ENCODE measurements around the gene MAP1LC3B2. TPM values are rescaled to one million over a fixed set of nuclear protein-coding genes. Genes with fewer than 3 reads are reported as not detected.

The MAP1LC3B2 gene
- total RNA-seq, 1 donor: 1.1 TPM

- H4K20me1 ChIP-seq (ENCODE audit: insufficient read depth, low read length): no peaks in the 10 kb centered on the region
- TF ChIP-seq CTCF (IDR thresholded peaks at IDR 0.05; ENCODE audit: extremely low read depth, low read depth, low read length): peak; percentile 28
- peak overlapping the region; percentile 50 for H3K4me2 ChIP-seq (ENCODE audit: insufficient read depth, low read length)
- H3K27me3 ChIP-seq (ENCODE audit: insufficient read depth, low read length): no peaks in the 10 kb centered on the region
- H3K79me2 ChIP-seq (ENCODE audit: insufficient read depth, low read length): no peaks in the 10 kb centered on the region
- peak overlapping the region; percentile 82 for H3K27ac ChIP-seq (ENCODE audit: low read depth, low read length)
- H2AFZ ChIP-seq (ENCODE audit: low read length): no peak overlapping the region
- H3K4me1 ChIP-seq (ENCODE audit: insufficient read depth, low read length): peaks cover 51% of the 10 kb centered on the region
- H3K9me3 ChIP-seq (ENCODE audit: low read depth, low read length): no peaks in the 10 kb centered on the region
- DNase-seq (ENCODE audit: insufficient read length, low spot score, missing footprints): peak; percentile 66
- H3K36me3 ChIP-seq (ENCODE audit: insufficient read depth, low read length): no peaks in the 10 kb centered on the region
- H3K4me3 ChIP-seq (ENCODE audit: insufficient read depth, low read length): peak overlapping the region; percentile 43
Measured at GRCh38 chr12:116524964-116525379, 34.2 kb upstream of the MAP1LC3B2 start.

DNA sequence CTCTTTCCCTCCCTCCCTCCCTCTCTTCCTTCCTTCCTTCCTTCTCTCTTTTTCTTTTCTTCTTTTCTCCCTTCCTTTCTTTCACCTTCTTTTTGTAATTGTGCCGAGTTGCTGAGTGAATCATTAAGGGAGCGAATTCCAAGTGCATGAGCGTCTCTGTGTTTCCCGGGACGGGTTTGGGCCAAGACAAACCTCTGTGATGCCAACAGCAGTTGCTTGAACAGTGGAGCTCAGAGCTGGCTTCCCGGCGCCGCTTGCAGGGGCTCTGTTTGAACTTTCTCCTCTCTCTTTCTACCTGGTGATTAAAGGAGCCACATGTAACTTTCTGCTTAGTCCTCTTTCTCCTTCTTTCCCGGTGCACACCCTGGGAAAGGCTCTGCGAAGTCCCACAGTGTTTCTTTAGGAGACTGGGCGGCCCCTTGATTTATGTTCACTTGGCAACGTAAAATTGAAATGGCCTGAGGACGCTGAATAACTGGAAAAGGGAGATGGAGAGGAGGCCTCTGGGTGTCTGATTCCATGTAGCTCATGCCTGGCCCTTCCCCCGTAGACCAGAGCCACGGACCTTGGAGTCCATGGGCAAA, 33.7 kb upstream of the MAP1LC3B2 start:
- H3K4me3 ChIP-seq (ENCODE audit: insufficient read depth, low read length): peak overlapping the region; percentile 43

DNA sequence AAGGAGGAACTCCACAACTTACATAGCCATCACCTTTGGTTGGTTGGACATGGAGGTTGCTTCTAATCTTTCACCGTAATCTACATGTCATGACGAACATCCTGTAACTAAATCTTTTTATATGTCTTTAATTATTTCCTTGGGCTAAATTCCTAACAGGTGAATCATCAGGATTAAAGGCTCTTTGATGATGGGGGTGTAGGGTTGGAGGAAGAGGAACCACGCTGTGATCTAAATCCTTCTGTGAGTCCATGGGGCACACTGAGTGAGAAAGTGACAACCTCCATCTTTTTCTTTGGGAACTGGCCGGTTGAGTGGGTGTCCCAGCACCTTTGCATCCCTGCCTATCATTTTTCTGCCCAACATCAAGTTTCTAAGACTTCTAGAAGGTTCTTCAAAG, 31.1 kb upstream of the MAP1LC3B2 start:
- TF ChIP-seq CTCF (IDR thresholded peaks at IDR 0.05; ENCODE audit: extremely low read depth, low read depth, low read length): no peak
- Histone ChIP-seq H3K4me3 (ENCODE audit: insufficient read depth, low read length) (no peak overlapping the region), H3K79me2 (ENCODE audit: insufficient read depth, low read length) (no peaks in the 10 kb centered on the region), H3K4me1 (ENCODE audit: insufficient read depth, low read length) (peaks cover 44% of the 10 kb centered on the region), H4K20me1 (ENCODE audit: insufficient read depth, low read length) (no peaks in the 10 kb centered on the region), H3K36me3 (ENCODE audit: insufficient read depth, low read length) (no peaks in the 10 kb centered on the region), H2AFZ (ENCODE audit: low read length) (no peak overlapping the region), H3K27me3 (ENCODE audit: insufficient read depth, low read length) (no peaks in the 10 kb centered on the region), H3K9me3 (ENCODE audit: low read depth, low read length) (no peaks in the 10 kb centered on the region), H3K27ac (ENCODE audit: low read depth, low read length) (peak overlapping the region; percentile 87), H3K4me2 (ENCODE audit: insufficient read depth, low read length) (no peak overlapping the region)
- no peak for DNase-seq (ENCODE audit: insufficient read length, low spot score, missing footprints)

More for the DNA sequence above, 33.7 kb upstream of the MAP1LC3B2 start:
- Histone ChIP-seq H3K9me3 (ENCODE audit: low read depth, low read length) (no peaks in the 10 kb centered on the region), H3K4me2 (ENCODE audit: insufficient read depth, low read length) (peak overlapping the region; percentile 50), H3K36me3 (ENCODE audit: insufficient read depth, low read length) (no peaks in the 10 kb centered on the region), H3K27ac (ENCODE audit: low read depth, low read length) (peak overlapping the region; percentile 87), H2AFZ (ENCODE audit: low read length) (peak overlapping the region; percentile 70), H3K27me3 (ENCODE audit: insufficient read depth, low read length) (no peaks in the 10 kb centered on the region), H3K79me2 (ENCODE audit: insufficient read depth, low read length) (no peaks in the 10 kb centered on the region), H4K20me1 (ENCODE audit: insufficient read depth, low read length) (no peaks in the 10 kb centered on the region), H3K4me1 (ENCODE audit: insufficient read depth, low read length) (peaks cover 51% of the 10 kb centered on the region)
- no peak for TF ChIP-seq CTCF (IDR thresholded peaks at IDR 0.05; ENCODE audit: extremely low read depth, low read depth, low read length)
- peak; percentile 87 for DNase-seq (ENCODE audit: insufficient read length, low spot score, missing footprints)

DNA sequence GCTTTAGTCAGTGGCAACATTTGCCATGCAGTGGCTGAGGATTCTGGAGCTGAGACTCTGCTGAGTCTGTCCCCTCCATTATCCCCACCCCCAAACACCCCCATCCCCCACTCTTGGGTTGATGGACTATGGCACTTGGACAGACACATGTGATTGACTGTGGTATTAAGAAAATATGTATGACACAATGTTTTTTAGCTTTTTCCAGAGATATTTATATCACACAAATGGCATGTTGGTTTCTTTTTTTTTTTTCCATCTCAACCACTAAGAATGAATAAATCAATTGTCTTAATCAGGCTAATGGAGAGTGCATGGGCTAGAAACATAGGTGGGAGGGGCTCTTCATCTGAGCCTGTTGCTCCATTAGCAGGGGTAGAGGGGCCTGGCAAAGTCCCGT, 30.7 kb upstream of the MAP1LC3B2 start:
- no peak for TF ChIP-seq CTCF (IDR thresholded peaks at IDR 0.05; ENCODE audit: extremely low read depth, low read depth, low read length)
- Histone ChIP-seq H3K36me3 (ENCODE audit: insufficient read depth, low read length) (no peaks in the 10 kb centered on the region), H4K20me1 (ENCODE audit: insufficient read depth, low read length) (no peaks in the 10 kb centered on the region), H3K27ac (ENCODE audit: low read depth, low read length) (peak overlapping the region; percentile 61), H3K9me3 (ENCODE audit: low read depth, low read length) (no peaks in the 10 kb centered on the region), H3K79me2 (ENCODE audit: insufficient read depth, low read length) (no peaks in the 10 kb centered on the region), H3K27me3 (ENCODE audit: insufficient read depth, low read length) (no peaks in the 10 kb centered on the region), H3K4me2 (ENCODE audit: insufficient read depth, low read length) (peak overlapping the region; percentile 38), H3K4me1 (ENCODE audit: insufficient read depth, low read length) (peaks cover 47% of the 10 kb centered on the region), H2AFZ (ENCODE audit: low read length) (no peak overlapping the region), H3K4me3 (ENCODE audit: insufficient read depth, low read length) (no peak overlapping the region)
- no peak for DNase-seq (ENCODE audit: insufficient read length, low spot score, missing footprints)
